Left ventricle myocardium inferior (tissue), 1 donor: Measurements from ENCODE around the gene CFAP92. TPM values are rescaled to one million over a fixed set of nuclear protein-coding genes. Genes with fewer than 3 reads are reported as not detected.

ENCODE experiments used
- DNase-seq: peaks from one replicate; pipeline ENCODE4 v3.0.0-alpha.2; 2020
- H3K27ac ChIP-seq: fragments of 200-600 bp; replicated peaks from 2 replicates; pipeline ENCODE4 v1.8.0; 2021
- H3K27me3 ChIP-seq: fragments of 200-600 bp; 2 replicates; pipeline ENCODE4 v1.8.0; 2021; ENCODE audit warnings: low read depth
- H3K36me3 ChIP-seq: fragments of 200-600 bp; 2 replicates; pipeline ENCODE4 v1.8.0; 2021
- H3K4me1 ChIP-seq: fragments of 200-600 bp; 2 replicates; pipeline ENCODE4 v1.8.0; 2021
- H3K4me3 ChIP-seq: fragments of 200-600 bp; 2 replicates; pipeline ENCODE4 v1.8.0; 2021; ENCODE audit warnings: mild to moderate bottlenecking, moderate library complexity
- H3K9me3 ChIP-seq: fragments of 200-600 bp; replicated peaks from 2 replicates; pipeline ENCODE4 v1.8.0; 2021
- CTCF ChIP-seq: fragments of 200-600 bp; IDR thresholded peaks from 2 replicates; pipeline ENCODE4 v1.8.0; 2021; ENCODE audit warnings: antibody characterized with exemption, mild to moderate bottlenecking, borderline replicate concordance
- intact Hi-C: fragments of 100-400 bp; cut with micrococcal nuclease; formaldehyde crosslinking; loops from one replicate; pipeline ENCODE4 v1.11.0; 2022
- total RNA-seq: library from RNA; stranded (reverse); fragmentation: NEBNext Ultra II Directional; extraction: Animal tissue kit (Norgen Biotek cat#: 25700); gene quantifications from one replicate; pipeline ENCODE4 v1.2.1, GENCODE V29; 2021
- donor health status: DM: no; HTN: yes; CAD: no; lungs with severe emphysema.

CFAP92 gene
- total RNA-seq, 1 donor from 2014 or later, result 0.25 TPM

GRCh38 chr3:129033633-129034321, 39.9 kb upstream of the CFAP92 start:
- peaks cover 4% of the 10 kb centered on the region for H3K36me3 ChIP-seq
- TF ChIP-seq CTCF, result no peak
- no peaks in the 10 kb centered on the region for H3K27me3 ChIP-seq
- no peak overlapping the region for H3K4me3 ChIP-seq
- H3K27ac ChIP-seq, result no peak overlapping the region
- DNase-seq, result no peak
- H3K4me1 ChIP-seq, result peaks cover 15% of the 10 kb centered on the region
- intact Hi-C loops, result no loop called here
- peaks cover 5% of the 10 kb centered on the region for H3K9me3 ChIP-seq

- H3K36me3 ChIP-seq, result peaks cover 4% of the 10 kb centered on the region
- DNase-seq, result no peak
- intact Hi-C loops, result no loop called here
- peaks cover 15% of the 10 kb centered on the region for H3K4me1 ChIP-seq
- H3K9me3 ChIP-seq, result peaks cover 5% of the 10 kb centered on the region
- TF ChIP-seq CTCF, result no peak
- no peak overlapping the region for H3K27ac ChIP-seq
- no peaks in the 10 kb centered on the region for H3K27me3 ChIP-seq
- no peak overlapping the region for H3K4me3 ChIP-seq
These were observed 39.3 kb upstream of the CFAP92 start for GRCh38 chr3:129033151-129033550.

GRCh38 chr3:129032716-129033115, 38.8 kb upstream of the CFAP92 start:
- peaks cover 4% of the 10 kb centered on the region for H3K36me3 ChIP-seq
- TF ChIP-seq CTCF, result no peak
- H3K4me3 ChIP-seq, result no peak overlapping the region
- peaks cover 5% of the 10 kb centered on the region for H3K9me3 ChIP-seq
- no peaks in the 10 kb centered on the region for H3K27me3 ChIP-seq
- intact Hi-C loops, result no loop called here
- H3K27ac ChIP-seq, result no peak overlapping the region
- DNase-seq, result no peak
- peaks cover 15% of the 10 kb centered on the region for H3K4me1 ChIP-seq

- H3K9me3 ChIP-seq, result peaks cover 5% of the 10 kb centered on the region
- intact Hi-C loops, result no loop called here
- peaks cover 4% of the 10 kb centered on the region for H3K36me3 ChIP-seq
- no peaks in the 10 kb centered on the region for H3K27me3 ChIP-seq
- no peak overlapping the region for H3K27ac ChIP-seq
- DNase-seq, result no peak
- no peak for TF ChIP-seq CTCF
- H3K4me3 ChIP-seq, result no peak overlapping the region
- H3K4me1 ChIP-seq, result peaks cover 23% of the 10 kb centered on the region
These were observed 37.8 kb upstream of the CFAP92 start for GRCh38 chr3:129031476-129032215.

GRCh38 chr3:129030611-129031010, 36.7 kb upstream of the CFAP92 start:
- intact Hi-C loops, result no loop called here
- Histone ChIP-seq H3K27me3 (no peaks in the 10 kb centered on the region), H3K36me3 (peaks cover 4% of the 10 kb centered on the region), H3K9me3 (peaks cover 5% of the 10 kb centered on the region), H3K4me1 (peaks cover 34% of the 10 kb centered on the region), H3K27ac (no peak overlapping the region), H3K4me3 (no peak overlapping the region)
- no peak for TF ChIP-seq CTCF
- DNase-seq, result no peak
